T-helper 1 cell (primary cell): ENCODE measurements around the gene TBL1XR1.

Experiments used
- DNase-seq, 5 donors: peaks; one replicate each; pipeline ENCODE4 v3.0.0-alpha.2; 2012 to 2020

Gene TBL1XR1

DNA sequence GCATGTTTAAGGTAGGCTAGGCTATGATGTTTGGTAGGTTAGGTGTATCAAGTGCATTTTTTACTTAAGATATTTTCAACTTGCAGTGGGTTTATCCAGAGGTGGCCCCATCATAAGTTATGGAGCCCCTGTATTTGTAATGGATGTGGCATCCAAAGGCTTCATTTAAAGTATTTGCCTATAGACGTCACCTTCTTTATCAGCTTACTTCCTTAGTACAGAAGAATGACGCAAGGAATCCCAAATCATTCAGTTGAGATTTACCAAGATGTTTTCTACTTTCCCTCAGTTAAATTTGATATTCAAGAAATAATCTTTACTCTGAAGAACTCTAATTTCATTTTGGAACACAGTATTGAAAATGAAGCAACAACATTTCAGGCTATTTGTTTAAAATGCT lies 201.3 kb downstream of the TBL1XR1 start:
- DNase-seq: no peak

GRCh38 chr3:176994891-176995781 lies 202.1 kb downstream of the TBL1XR1 start:
- DNase-seq: peak in 1 of 5 donors; percentile 12

GRCh38 chr3:176994393-176994792 lies 202.9 kb downstream of the TBL1XR1 start:
- DNase-seq: no peak

- DNase-seq: no peak
Observed at GRCh38 chr3:176992978-176993377, 204.3 kb downstream of the TBL1XR1 start.

DNA sequence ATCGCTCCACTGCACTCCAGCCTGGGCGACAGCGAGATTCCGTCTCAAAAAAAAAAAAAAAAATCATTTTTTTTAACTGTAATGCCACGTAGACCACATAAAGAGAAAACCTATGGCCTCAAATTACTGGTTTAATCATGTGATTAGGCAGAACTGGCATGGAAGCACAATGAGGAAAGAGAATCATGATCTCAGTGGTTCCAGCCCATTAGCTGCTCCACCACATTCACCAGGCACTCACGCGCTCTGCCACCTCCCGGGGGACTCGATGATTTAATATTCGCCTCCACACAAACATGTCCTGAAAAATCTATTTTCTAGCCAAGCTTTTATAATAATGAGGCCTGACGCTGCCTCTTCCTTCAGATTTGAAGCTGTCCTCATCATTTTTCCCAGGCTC lies 204.7 kb downstream of the TBL1XR1 start:
- DNase-seq: no peak

- DNase-seq: no peak
Observed at GRCh38 chr3:176988795-176989194, 208.5 kb downstream of the TBL1XR1 start.

DNA sequence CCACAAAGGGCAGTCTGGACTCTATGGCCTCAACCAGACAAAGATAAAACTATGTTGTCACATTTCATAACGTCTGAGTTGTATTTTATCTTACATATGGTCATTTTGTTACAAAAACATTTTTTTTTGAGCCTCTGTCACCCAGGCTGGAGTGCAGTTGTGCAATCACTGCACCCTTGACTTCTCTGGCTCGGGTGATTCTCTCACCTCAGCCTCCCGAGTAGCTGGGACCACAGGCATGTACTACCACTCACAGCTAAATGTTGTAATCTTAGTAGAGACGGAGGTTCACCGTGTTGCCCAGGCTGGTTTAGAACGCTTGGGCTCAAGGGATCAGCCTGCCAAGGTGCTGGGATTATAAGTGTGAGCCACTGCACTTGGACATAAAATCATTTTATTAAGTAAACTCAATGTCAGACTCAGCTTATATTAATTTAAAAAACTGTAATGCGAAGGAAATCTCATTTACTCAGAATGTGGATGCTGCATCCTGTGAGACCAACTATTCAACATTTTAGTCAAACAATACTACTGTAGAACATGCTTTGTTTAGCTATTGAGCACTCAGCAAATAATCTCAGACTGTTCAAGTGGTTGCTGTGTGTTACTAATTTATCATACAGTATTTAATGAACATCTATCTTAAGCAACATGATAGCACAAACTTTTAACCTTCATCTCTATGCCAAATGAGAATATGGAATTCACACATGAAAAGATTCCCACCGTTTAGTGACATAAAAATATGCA lies 209.2 kb downstream of the TBL1XR1 start:
- no peak for DNase-seq

DNA sequence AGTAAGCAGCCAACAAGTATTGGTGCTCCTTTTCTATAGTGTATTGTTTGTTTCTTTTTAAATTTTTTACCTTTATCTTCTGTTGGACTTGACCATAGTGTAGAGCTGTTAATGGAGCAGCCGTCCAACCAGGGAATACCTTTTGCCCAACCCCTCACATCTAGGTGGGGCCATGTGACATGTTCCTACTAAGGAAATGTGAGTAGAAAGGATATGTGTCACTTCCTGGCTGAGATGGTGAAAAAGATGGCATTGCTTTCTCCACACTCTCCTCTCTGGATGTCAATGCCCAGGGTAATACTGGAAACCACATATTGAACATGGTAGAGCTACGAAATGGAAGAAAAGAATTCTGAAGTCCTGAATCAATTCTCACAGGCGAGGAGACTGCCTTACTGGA lies 218.8 kb downstream of the TBL1XR1 start:
- peak in 1 of 5 donors; percentile 12 for DNase-seq

DNA sequence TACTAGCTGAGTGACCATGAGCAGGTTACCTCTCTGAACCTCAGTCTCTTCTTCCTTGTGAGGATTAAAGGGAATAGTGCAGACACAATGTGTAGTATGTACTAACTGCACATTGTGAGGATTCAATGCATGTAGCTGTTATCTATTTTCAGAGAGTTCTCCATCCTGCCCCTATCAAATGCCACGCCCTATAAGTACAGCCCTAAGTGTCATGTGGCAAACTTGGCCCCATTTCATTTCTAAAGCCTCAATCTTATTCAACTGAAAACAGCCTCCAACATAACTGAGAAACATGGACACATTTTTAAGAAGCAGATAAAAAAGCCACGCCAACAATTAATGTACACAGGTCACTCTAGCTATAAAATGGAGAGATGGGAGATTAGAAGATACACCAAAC lies 220.0 kb downstream of the TBL1XR1 start:
- DNase-seq: no peak

- DNase-seq: no peak
Observed at GRCh38 chr3:176976586-176976985, 220.7 kb downstream of the TBL1XR1 start.

GRCh38 chr3:176974279-176974678 lies 223.0 kb downstream of the TBL1XR1 start:
- no peak for DNase-seq

- peak in 1 of 5 donors; percentile 83 for DNase-seq
Observed at GRCh38 chr3:176971613-176972174, 225.6 kb downstream of the TBL1XR1 start.

- DNase-seq: no peak
Observed at GRCh38 chr3:176970770-176971169, 226.5 kb downstream of the TBL1XR1 start.

GRCh38 chr3:176969506-176969905 lies 227.8 kb downstream of the TBL1XR1 start:
- DNase-seq: no peak
